Testis (tissue), 2 donors: ENCODE measurements around the gene NDRG2.

Source experiments
- POLR2A ChIP-seq: fragments of 450-650 bp; IDR thresholded peaks from one replicate; pipeline ENCODE4 v1.6.1; 2017; ENCODE audit warnings: antibody characterized with exemption, mild to moderate bottlenecking, moderate library complexity
- TF ChIP-seq, protein P1 (sequence below), 3 experiments: fragments of 450-650 bp in 2 of 3; fragments of 200-600 bp in 1 of 3; sonication (generic) in 1 of 3; IDR thresholded peaks; one replicate each; pipeline ENCODE4 v1.5.1; 2016 to 2019; ENCODE audit warnings: antibody characterized with exemption in 3 of 3, mild to moderate bottlenecking in 2 of 3, moderate library complexity in 1 of 3

DNA sequence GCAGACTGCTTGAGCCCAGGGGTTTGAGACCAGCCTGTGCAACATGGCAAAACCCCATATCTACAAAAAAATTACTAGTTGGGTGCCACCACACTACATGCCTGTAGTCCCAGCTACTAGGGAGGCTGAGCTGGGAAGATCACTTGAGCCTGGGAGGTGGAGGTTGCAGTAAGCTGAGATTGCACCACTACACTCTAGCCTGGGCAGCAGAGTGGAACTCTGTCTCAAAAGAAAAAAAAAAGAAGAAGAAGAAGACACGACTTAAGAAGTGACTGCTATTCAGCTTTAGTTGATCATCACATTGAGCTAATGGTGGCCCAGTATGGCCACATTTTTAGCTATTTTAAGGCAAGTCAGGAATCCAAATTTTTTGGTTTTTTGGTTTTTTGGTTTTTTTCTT is 44.0 kb downstream of the NDRG2 start:
- TF ChIP-seq, protein P1, sequence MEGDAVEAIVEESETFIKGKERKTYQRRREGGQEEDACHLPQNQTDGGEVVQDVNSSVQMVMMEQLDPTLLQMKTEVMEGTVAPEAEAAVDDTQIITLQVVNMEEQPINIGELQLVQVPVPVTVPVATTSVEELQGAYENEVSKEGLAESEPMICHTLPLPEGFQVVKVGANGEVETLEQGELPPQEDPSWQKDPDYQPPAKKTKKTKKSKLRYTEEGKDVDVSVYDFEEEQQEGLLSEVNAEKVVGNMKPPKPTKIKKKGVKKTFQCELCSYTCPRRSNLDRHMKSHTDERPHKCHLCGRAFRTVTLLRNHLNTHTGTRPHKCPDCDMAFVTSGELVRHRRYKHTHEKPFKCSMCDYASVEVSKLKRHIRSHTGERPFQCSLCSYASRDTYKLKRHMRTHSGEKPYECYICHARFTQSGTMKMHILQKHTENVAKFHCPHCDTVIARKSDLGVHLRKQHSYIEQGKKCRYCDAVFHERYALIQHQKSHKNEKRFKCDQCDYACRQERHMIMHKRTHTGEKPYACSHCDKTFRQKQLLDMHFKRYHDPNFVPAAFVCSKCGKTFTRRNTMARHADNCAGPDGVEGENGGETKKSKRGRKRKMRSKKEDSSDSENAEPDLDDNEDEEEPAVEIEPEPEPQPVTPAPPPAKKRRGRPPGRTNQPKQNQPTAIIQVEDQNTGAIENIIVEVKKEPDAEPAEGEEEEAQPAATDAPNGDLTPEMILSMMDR (IDR thresholded peaks at IDR 0.05), result no peak
- no peak for TF ChIP-seq POLR2A
